GM10266 (cell line): ENCODE data around the gene CASZ1.

Experiments used
- DNase-seq: peaks from one replicate; pipeline ENCODE4 v3.0.0; 2012; ENCODE audit errors: extremely low spot score
- CTCF ChIP-seq: IDR thresholded peaks from 2 replicates; pipeline ENCODE4 v1.5.1; 2012; ENCODE audit warnings: mild to moderate bottlenecking, low read depth; ENCODE audit not compliant: control insufficient read depth, insufficient read depth; ENCODE audit errors: missing control alignments

CASZ1 gene

GRCh38 chr1:10716840-10717239 is 79.6 kb downstream of the CASZ1 start:
- no peak for TF ChIP-seq CTCF
- no peak for DNase-seq

DNA sequence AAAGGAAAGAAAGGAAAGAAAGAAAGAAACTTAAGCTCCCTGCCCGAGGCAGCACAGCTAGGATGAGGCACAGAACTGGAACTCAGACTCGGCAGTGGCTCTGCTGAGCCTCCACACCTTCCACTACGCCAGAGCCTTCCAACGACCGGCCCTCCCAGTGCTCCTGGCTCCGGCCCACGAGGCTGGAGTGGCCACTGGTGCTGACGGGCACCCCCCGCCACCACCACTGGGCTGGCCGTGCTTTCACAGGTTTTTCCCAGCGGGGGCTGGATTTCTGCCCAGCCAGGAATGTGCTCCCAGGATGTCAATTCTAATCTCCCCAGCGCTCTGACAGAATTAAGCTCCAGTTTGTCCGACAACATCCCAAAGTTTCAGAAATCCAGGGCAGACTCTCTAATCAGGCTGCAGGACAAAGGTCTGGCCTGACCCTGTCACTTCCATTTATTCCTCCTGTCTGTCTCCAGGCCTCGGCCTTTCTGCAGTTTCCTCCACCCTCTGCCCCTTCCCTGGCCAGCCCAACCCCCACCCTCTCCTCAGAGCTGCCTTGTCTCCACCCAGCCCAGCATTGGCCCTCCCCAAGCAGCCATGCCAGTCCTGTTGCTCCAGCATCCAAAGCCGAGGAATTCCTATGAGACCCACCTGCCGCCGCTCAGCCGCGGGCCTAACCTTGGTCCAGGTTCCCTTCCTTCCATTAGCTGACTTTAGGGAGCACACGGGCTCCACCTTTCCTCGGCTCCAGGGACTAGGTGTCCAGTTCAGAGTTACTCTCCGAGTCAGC is 81.9 kb downstream of the CASZ1 start:
- no peak for TF ChIP-seq CTCF

DNA sequence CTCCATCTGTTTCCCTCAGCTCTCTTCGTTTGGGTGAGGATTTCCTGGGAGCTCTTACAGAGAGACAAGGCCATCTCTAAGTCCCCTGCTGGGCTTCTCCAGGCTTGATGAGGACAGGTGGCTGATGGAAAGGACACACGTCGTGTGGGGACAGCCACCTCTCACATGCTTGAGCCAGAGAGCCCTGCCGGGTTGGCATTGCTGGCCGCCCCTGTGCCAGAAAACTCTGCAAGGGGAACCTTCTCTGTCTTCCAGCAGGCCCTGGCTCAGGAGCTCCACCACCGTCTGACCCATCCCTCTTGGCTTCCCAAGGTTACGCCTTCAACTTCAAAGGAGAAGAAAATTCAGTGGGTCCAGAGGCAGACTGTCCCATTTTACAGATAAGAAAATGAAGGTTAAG is 82.8 kb downstream of the CASZ1 start:
- no peak for DNase-seq
- no peak for TF ChIP-seq CTCF

More for the DNA sequence above, 81.9 kb downstream of the CASZ1 start:
- DNase-seq, result no peak

DNA sequence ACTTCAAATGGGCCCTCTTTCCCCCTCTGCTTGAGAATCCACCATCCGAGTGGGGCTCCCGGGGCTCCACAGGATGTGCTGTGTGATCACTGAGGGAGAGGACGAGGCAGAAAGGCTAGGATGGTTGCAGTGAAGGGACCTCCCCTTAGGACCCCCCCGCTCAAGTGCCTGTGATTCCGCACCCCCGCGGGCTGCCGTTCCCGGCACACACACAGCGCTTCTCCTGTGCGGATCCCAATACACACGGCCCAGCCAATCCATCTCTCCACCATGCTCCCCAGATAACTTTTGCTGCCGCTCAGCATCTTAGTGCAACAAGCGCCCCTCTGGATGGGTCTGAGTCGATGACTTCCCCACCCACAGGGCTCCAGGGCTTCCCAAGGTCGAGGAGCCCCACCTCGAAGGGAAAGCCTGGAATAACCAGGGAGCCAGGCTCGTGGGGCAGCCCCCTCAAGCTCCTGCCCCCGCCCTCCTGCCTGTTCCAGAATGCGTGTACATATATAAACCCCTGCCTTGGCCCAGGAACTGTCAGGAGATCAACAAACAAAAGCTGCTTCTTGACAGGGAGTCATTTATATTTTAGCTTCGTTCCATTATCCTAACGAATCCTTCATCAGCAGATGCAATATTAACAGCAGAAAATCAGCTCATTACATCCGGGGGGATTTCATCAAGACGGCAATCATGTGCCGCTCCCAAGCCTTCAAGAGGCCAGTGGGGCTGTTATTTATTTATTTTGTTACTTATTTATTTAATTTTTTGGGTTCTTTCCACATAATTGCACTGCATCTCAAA is 83.7 kb downstream of the CASZ1 start:
- DNase-seq, result no peak
- TF ChIP-seq CTCF, result no peak

- no peak for DNase-seq
- TF ChIP-seq CTCF, result no peak
These were observed 86.0 kb downstream of the CASZ1 start for GRCh38 chr1:10710489-10710888.

- DNase-seq, result no peak
- TF ChIP-seq CTCF, result no peak
These were observed 86.8 kb downstream of the CASZ1 start for GRCh38 chr1:10709646-10710045.

GRCh38 chr1:10709165-10709564 is 87.3 kb downstream of the CASZ1 start:
- TF ChIP-seq CTCF, result no peak

More at GRCh38 chr1:10709165-10709564, 87.3 kb downstream of the CASZ1 start:
- DNase-seq, result no peak
